Measurements from ENCODE around the gene MGAT4C. TPM values are rescaled to one million over a fixed set of nuclear protein-coding genes. Genes with fewer than 3 reads are reported as not detected.

The MGAT4C gene
- total RNA-seq, 3 donors from 2014 or later: 0.17 to 0.73 (median 0.35) TPM

- Histone ChIP-seq H3K4me3 (no peak overlapping the region), H3K4me1 (ENCODE audit: low read depth) (no peaks in the 10 kb centered on the region), H3K9me3 (no peaks in the 10 kb centered on the region), H3K36me3 (ENCODE audit: low read depth) (no peaks in the 10 kb centered on the region)
- intact Hi-C loops (cut with DNase I, micrococcal nuclease): no loop called here
- TF ChIP-seq CTCF (IDR thresholded peaks at IDR 0.05): no peak
- no peak for ATAC-seq
- DNase-seq: no peak
Observed at GRCh38 chr12:86057092-86057845, 198.9 kb downstream of the MGAT4C start.

GRCh38 chr12:86052921-86053320 is 203.3 kb downstream of the MGAT4C start:
- H3K9me3 ChIP-seq: no peaks in the 10 kb centered on the region
- no peaks in the 10 kb centered on the region for H3K4me1 ChIP-seq (ENCODE audit: low read depth)
- ATAC-seq: no peak
- DNase-seq: no peak
- intact Hi-C loops (cut with DNase I, micrococcal nuclease): no loop called here
- H3K4me3 ChIP-seq: no peak overlapping the region
- no peak for TF ChIP-seq CTCF (IDR thresholded peaks at IDR 0.05)
- no peaks in the 10 kb centered on the region for H3K36me3 ChIP-seq (ENCODE audit: low read depth)

- no peak for TF ChIP-seq CTCF (IDR thresholded peaks at IDR 0.05)
- DNase-seq (no peak), ATAC-seq (no peak)
- Histone ChIP-seq H3K9me3 (no peaks in the 10 kb centered on the region), H3K4me3 (no peak overlapping the region), H3K4me1 (ENCODE audit: low read depth) (no peaks in the 10 kb centered on the region), H3K36me3 (ENCODE audit: low read depth) (no peaks in the 10 kb centered on the region)
- intact Hi-C loops (cut with DNase I, micrococcal nuclease): no loop called here
Observed at GRCh38 chr12:86050010-86050409, 206.2 kb downstream of the MGAT4C start.

GRCh38 chr12:86044396-86044795 is 211.8 kb downstream of the MGAT4C start:
- intact Hi-C loops (cut with DNase I, micrococcal nuclease): no loop called here
- H3K4me3 ChIP-seq: no peak overlapping the region
- H3K9me3 ChIP-seq: peaks cover 12% of the 10 kb centered on the region
- ATAC-seq (no peak), DNase-seq (no peak)
- no peaks in the 10 kb centered on the region for H3K4me1 ChIP-seq (ENCODE audit: low read depth)
- H3K36me3 ChIP-seq (ENCODE audit: low read depth): no peaks in the 10 kb centered on the region
- TF ChIP-seq CTCF (IDR thresholded peaks at IDR 0.05): no peak

GRCh38 chr12:86042062-86042461 is 214.1 kb downstream of the MGAT4C start:
- TF ChIP-seq CTCF (IDR thresholded peaks at IDR 0.05): no peak
- ATAC-seq (no peak), DNase-seq (no peak)
- peaks cover 25% of the 10 kb centered on the region for H3K9me3 ChIP-seq
- no peak overlapping the region for H3K4me3 ChIP-seq
- H3K4me1 ChIP-seq (ENCODE audit: low read depth): no peaks in the 10 kb centered on the region
- no peaks in the 10 kb centered on the region for H3K36me3 ChIP-seq (ENCODE audit: low read depth)
- intact Hi-C loops (cut with DNase I, micrococcal nuclease): no loop called here
